Tibial artery (tissue), 4 donors: ENCODE measurements around the gene PDSS1.
A peak's percentile ranks its signal among the peaks of the same experiment; 100 is the strongest.

ENCODE experiments used
- DNase-seq, 2 donors: peaks; one replicate each; pipeline ENCODE4 v3.0.0-alpha.2; 2019
- H3K27ac ChIP-seq, 2 donors: fragments of 200-600 bp; sonication (generic) in 1 of 2; 1 replicate in 1 of 2; 2 replicates in 1 of 2; pipeline ENCODE4 v1.5.1; 2018 to 2019; ENCODE audit warnings: mild to moderate bottlenecking in 1 of 2
- H3K27me3 ChIP-seq, 2 donors: fragments of 200-600 bp; sonication (generic) in 1 of 2; one replicate each; pipeline versions ENCODE4 v1.5.1 to v1.6.0; 2016 to 2019
- H3K36me3 ChIP-seq, 3 donors: fragments of 200-600 bp; sonication (generic) in 2 of 3; one replicate each; pipeline ENCODE4 v1.5.1; 2016 to 2019; ENCODE audit warnings: mild to moderate bottlenecking in 2 of 3
- H3K4me1 ChIP-seq, 4 donors: fragments of 200-600 bp; sonication (generic) in 2 of 4; 1 replicate in 3 of 4; 2 replicates in 1 of 4; pipeline ENCODE4 v1.5.1; 2016 to 2019
- H3K4me3 ChIP-seq, 2 donors: fragments of 200-600 bp; sonication (generic) in 1 of 2; 1 replicate in 1 of 2; 2 replicates in 1 of 2; pipeline ENCODE4 v1.5.1; 2018 to 2019; ENCODE audit warnings: mild to moderate bottlenecking in 2 of 2
- H3K9me3 ChIP-seq, 3 donors: fragments of 200-600 bp; sonication (generic) in 1 of 3; one replicate each; pipeline ENCODE4 v1.5.1; 2016 to 2019
- CTCF ChIP-seq, 2 experiments: fragments of 200-600 bp in 1 of 2; fragments of 450-650 bp in 1 of 2; IDR thresholded peaks; one replicate each; pipeline ENCODE4 v1.5.1; 2017 to 2019; ENCODE audit warnings: antibody characterized with exemption in 2 of 2, mild to moderate bottlenecking in 1 of 2, moderate library complexity in 1 of 2
- intact Hi-C: fragments of 100-400 bp; cut with DNase I; formaldehyde crosslinking; loops from one replicate; pipeline ENCODE4 v1.15.0; 2023; ENCODE audit warnings: low total_unique reads

PDSS1 gene

GRCh38 chr10:26733750-26734568, 36.5 kb downstream of the PDSS1 start:
- no peaks in the 10 kb centered on the region for H3K4me1 ChIP-seq
- no peak overlapping the region for H3K27ac ChIP-seq
- intact Hi-C loops: no loop called here
- TF ChIP-seq CTCF (IDR thresholded peaks at IDR 0.05): no peak
- H3K4me3 ChIP-seq: no peak overlapping the region
- H3K36me3 ChIP-seq: peaks cover 9 to 27% (median 23%) of the 10 kb centered on the region in 3 donors
- H3K9me3 ChIP-seq: no peaks in the 10 kb centered on the region
- no peak for DNase-seq
- no peaks in the 10 kb centered on the region for H3K27me3 ChIP-seq

GRCh38 chr10:26735435-26735834, 37.9 kb downstream of the PDSS1 start:
- Histone ChIP-seq H3K4me1 (no peaks in the 10 kb centered on the region), H3K27ac (no peak overlapping the region), H3K36me3 (peaks cover 9 to 27% (median 18%) of the 10 kb centered on the region in 3 donors)

GRCh38 chr10:26737730-26738129, 40.2 kb downstream of the PDSS1 start:
- no peak overlapping the region for H3K4me3 ChIP-seq
- peak in 1 of 2 donors; percentile 45 for DNase-seq
- peaks cover 9 to 34% (median 23%) of the 10 kb centered on the region in 3 donors for H3K36me3 ChIP-seq
- TF ChIP-seq CTCF (IDR thresholded peaks at IDR 0.05): no peak
- no peaks in the 10 kb centered on the region for H3K9me3 ChIP-seq
- no peak overlapping the region for H3K27ac ChIP-seq
- no peaks in the 10 kb centered on the region for H3K27me3 ChIP-seq
- intact Hi-C loops: no loop called here
- H3K4me1 ChIP-seq: no peaks in the 10 kb centered on the region

More at GRCh38 chr10:26735435-26735834, 37.9 kb downstream of the PDSS1 start:
- DNase-seq: no peak
- no peak for TF ChIP-seq CTCF (IDR thresholded peaks at IDR 0.05)
- no peak overlapping the region for H3K4me3 ChIP-seq
- intact Hi-C loops: no loop called here
- H3K9me3 ChIP-seq: no peaks in the 10 kb centered on the region
- no peaks in the 10 kb centered on the region for H3K27me3 ChIP-seq

- no peak for TF ChIP-seq CTCF (IDR thresholded peaks at IDR 0.05)
- H3K36me3 ChIP-seq: peaks cover 9 to 41% (median 30%) of the 10 kb centered on the region in 3 donors
These were observed 40.9 kb downstream of the PDSS1 start for GRCh38 chr10:26738301-26738911.

GRCh38 chr10:26739071-26739631, 41.6 kb downstream of the PDSS1 start:
- H3K4me1 ChIP-seq: no peaks in the 10 kb centered on the region
- no peak overlapping the region for H3K27ac ChIP-seq
- TF ChIP-seq CTCF (IDR thresholded peaks at IDR 0.05): no peak
- H3K27me3 ChIP-seq: no peaks in the 10 kb centered on the region
- no peak for DNase-seq
- H3K4me3 ChIP-seq: no peak overlapping the region
- H3K36me3 ChIP-seq: peaks cover 9 to 49% (median 28%) of the 10 kb centered on the region in 3 donors
- H3K9me3 ChIP-seq: no peaks in the 10 kb centered on the region
- intact Hi-C loops: no loop called here

More at GRCh38 chr10:26738301-26738911, 40.9 kb downstream of the PDSS1 start:
- Histone ChIP-seq H3K4me1 (no peaks in the 10 kb centered on the region), H3K27me3 (no peaks in the 10 kb centered on the region), H3K4me3 (no peak overlapping the region), H3K27ac (no peak overlapping the region), H3K9me3 (no peaks in the 10 kb centered on the region)
- intact Hi-C loops: no loop called here
- DNase-seq: no peak
